GM12878 (cell line): ENCODE data around the gene NPR1. TPM values are rescaled to one million over a fixed set of nuclear protein-coding genes. Genes with fewer than 3 reads are reported as not detected.

Experiments used
- ATAC-seq: fragments of 200-7000 bp; cut with Tn5 transposase; 3 replicates; pipeline ENCODE4 v1.9.1; 2020; ENCODE audit warnings: mild to moderate bottlenecking, moderate library complexity
- BruUV-seq: library from RNA; stranded (reverse); fragments of 400-500 nt; replicated peaks from 2 replicates; lab custom pipeline; 2021; lab: Mats Ljungman, UMichigan
- CTCF ChIA-PET: fragments of 300-600 bp; sonication (Branson Sonifier 250); formaldehyde crosslinking; extraction: SDS; loops from one replicate; lab custom pipeline; 2021; ENCODE audit warnings: inconsistent platforms; lab: Yijun Ruan, JAX
- POLR2A ChIA-PET: fragments of 350-600 bp; formaldehyde crosslinking; extraction: SDS; loops from one replicate; lab custom pipeline; 2021; ENCODE audit warnings: inconsistent platforms; lab: Charles Lee
- RAD21 ChIA-PET: fragments of 300-600 bp; sonication (Branson Sonifier 250); formaldehyde crosslinking; loops from one replicate; lab custom pipeline; 2023; ENCODE audit warnings: antibody characterized with exemption; ENCODE audit not compliant: unreplicated experiment; lab: Charles Lee
- SMC1A ChIA-PET: fragments of 300-600 bp; sonication (Branson Sonifier 250); formaldehyde crosslinking; loops from one replicate; lab custom pipeline; 2023; ENCODE audit not compliant: unreplicated experiment, uncharacterized antibody; lab: Charles Lee
- DNase-seq: peaks from one replicate; pipeline ENCODE4 v3.0.0-alpha.2; 2011; ENCODE audit warnings: low read depth, low spot score
- FAIRE-seq: peaks from 3 replicates; lab custom pipeline; 2011; peaks lifted over from hg19 to GRCh38; lab: Jason Lieb, UNC
- H2AFZ ChIP-seq: 2 replicates; pipeline ENCODE4 v1.6.0; 2011; ENCODE audit warnings: low read depth, low read length, control low read depth; ENCODE audit not compliant: control insufficient read depth
- H3K27ac ChIP-seq: 2 replicates; pipeline ENCODE4 v1.5.1; 2011; ENCODE audit warnings: control low read depth; ENCODE audit not compliant: control insufficient read depth, insufficient read depth
- H3K27me3 ChIP-seq, 2 experiments: replicated peaks in 1 of 2; 2 replicates each; pipeline versions ENCODE4 v1.6.0 to v1.6.1; 2011; ENCODE audit warnings: low read length in 1 of 2; ENCODE audit not compliant: control insufficient read depth in 2 of 2, insufficient read depth in 2 of 2
- H3K36me3 ChIP-seq, 2 experiments: 2 replicates each; pipeline ENCODE4 v1.5.1; 2011; ENCODE audit warnings: low read length in 1 of 2; ENCODE audit not compliant: control insufficient read depth in 2 of 2, insufficient read depth in 2 of 2
- H3K4me1 ChIP-seq: 2 replicates; pipeline ENCODE4 v1.6.1; 2011; ENCODE audit warnings: mild to moderate bottlenecking, low read length, moderate library complexity, mixed read lengths; ENCODE audit not compliant: control insufficient read depth, insufficient read depth
- H3K4me2 ChIP-seq: 2 replicates; pipeline ENCODE4 v1.6.0; 2011; ENCODE audit warnings: control low read depth; ENCODE audit not compliant: control insufficient read depth, insufficient read depth
- H3K4me3 ChIP-seq: fragments of 200-600 bp; sonication (generic); 2 replicates; pipeline ENCODE4 v1.5.1; 2016
- H3K79me2 ChIP-seq: 2 replicates; pipeline ENCODE4 v1.6.0; 2011; ENCODE audit warnings: low read length; ENCODE audit not compliant: control insufficient read depth, insufficient read depth
- H3K9ac ChIP-seq: 2 replicates; pipeline ENCODE4 v1.8.0; 2011; ENCODE audit warnings: low read length, control low read depth, mixed read lengths; ENCODE audit not compliant: control insufficient read depth, insufficient read depth
- H3K9me3 ChIP-seq: replicated peaks from 3 replicates; pipeline ENCODE4 v1.5.1; 2011; ENCODE audit warnings: mild to moderate bottlenecking, low read length; ENCODE audit not compliant: control insufficient read depth, insufficient read depth
- H4K20me1 ChIP-seq: 2 replicates; pipeline ENCODE4 v1.6.0; 2011; ENCODE audit not compliant: control insufficient read depth, insufficient read depth
- BMI1 ChIP-seq: fragments of 450-650 bp; IDR thresholded peaks from 2 replicates; pipeline ENCODE4 v1.6.1; 2016; ENCODE audit warnings: mild to moderate bottlenecking, moderate library complexity, borderline replicate concordance
- NFXL1 ChIP-seq: fragments of 450-650 bp; IDR thresholded peaks from 2 replicates; pipeline ENCODE4 v1.6.1; 2017; ENCODE audit warnings: antibody characterized with exemption, mild to moderate bottlenecking, borderline replicate concordance
- SPI1 ChIP-seq: IDR thresholded peaks from 2 replicates; pipeline ENCODE4 v1.6.1; 2011; ENCODE audit warnings: low read depth, mild to moderate bottlenecking, low read length, moderate library complexity, borderline replicate concordance; ENCODE audit not compliant: insufficient read depth
- SREBF2 ChIP-seq: IDR thresholded peaks from 2 replicates; pipeline ENCODE4 v1.6.1; 2012; ENCODE audit warnings: mild to moderate bottlenecking, low read length
- WRNIP1 ChIP-seq: IDR thresholded peaks from 2 replicates; pipeline ENCODE4 v1.6.1; 2011; ENCODE audit warnings: low read depth, low read length, improper control_type of control experiment, borderline replicate concordance
- ZBTB4 ChIP-seq: fragments of 450-650 bp; formaldehyde crosslinking; IDR thresholded peaks from 2 replicates; pipeline ENCODE4 v1.4.0; 2022; ENCODE audit warnings: mild to moderate bottlenecking, moderate library complexity
- ZNF217 ChIP-seq: fragments of 450-650 bp; IDR thresholded peaks from 2 replicates; pipeline ENCODE4 v1.6.1; 2017; ENCODE audit warnings: antibody characterized with exemption, mild to moderate bottlenecking
- ZNF384 ChIP-seq: IDR thresholded peaks from 2 replicates; pipeline ENCODE4 v1.6.1; 2012; ENCODE audit warnings: low read depth, mild to moderate bottlenecking, low read length, improper control_type of control experiment, borderline replicate concordance
- whole genome bisulfite sequencing: methylation state at CpG from one replicate; pipeline ENCODE4 v1.1.6; 2016; ENCODE audit warnings: low lambda C conversion rate; ENCODE audit not compliant: insufficient replicate concordance, insufficient coverage; ENCODE audit errors: missing lambda C conversion rate; 5-methylcytosine and 5-hydroxymethylcytosine counted together
- in situ Hi-C: fragments of 300-500 bp; cut with MboI; formaldehyde crosslinking; loops from 9 replicates; pipeline ENCODE4 v1.14.3; 2018; ENCODE audit warnings: mixed read lengths
- intact Hi-C: fragments of 100-400 bp; cut with micrococcal nuclease; formaldehyde crosslinking; loops from one replicate; pipeline ENCODE4 v1.14.2; 2022; ENCODE audit not compliant: unreplicated experiment
- polyA plus RNA-seq, 11 experiments: library from polyadenylated mRNA; depleted of rRNA in 4 of 11; unstranded in 6 of 11; stranded (reverse) in 5 of 11; fragments of >200 nt; fragmentation: Nextera tagmentation in 4 of 11; fragmentation: Illumina TruSeq in 1 of 11; extraction: Ambion mirVana in 4 of 11; extraction: Trizol in 1 of 11; gene quantifications; 1 replicate in 1 of 11; 2 replicates in 10 of 11; pipeline versions ENCODE4 v1.2.1 to v1.2.3, GENCODE V29; 2011 to 2016; ENCODE audit warnings: inconsistent platforms in 2 of 11, missing spikeins in 2 of 11, low read depth in 1 of 11
- total RNA-seq, 4 experiments: library from RNA; depleted of rRNA in 3 of 4; stranded (reverse); fragments of >200 nt in 3 of 4; fragmentation: Illumina TruSeq in 1 of 4; extraction: Trizol in 1 of 4; gene quantifications; 2 replicates each; pipeline versions ENCODE4 v1.2.1 to v1.2.3, GENCODE V29; 2013 to 2021
- TF ChIP-seq, protein P1 (sequence below): fragments of 450-650 bp; conservative IDR thresholded peaks from 2 replicates; pipeline ENCODE4 v1.6.1; 2017; ENCODE audit warnings: mild to moderate bottlenecking, moderate library complexity

The NPR1 gene
- total and polyA plus RNA-seq, 10 of the 15 experiments (the other 5 are each of a cell fraction or from before 2014, with no cell fraction given): 0.09 to 2.1 (median 0.28) TPM; not detected in 1

DNA sequence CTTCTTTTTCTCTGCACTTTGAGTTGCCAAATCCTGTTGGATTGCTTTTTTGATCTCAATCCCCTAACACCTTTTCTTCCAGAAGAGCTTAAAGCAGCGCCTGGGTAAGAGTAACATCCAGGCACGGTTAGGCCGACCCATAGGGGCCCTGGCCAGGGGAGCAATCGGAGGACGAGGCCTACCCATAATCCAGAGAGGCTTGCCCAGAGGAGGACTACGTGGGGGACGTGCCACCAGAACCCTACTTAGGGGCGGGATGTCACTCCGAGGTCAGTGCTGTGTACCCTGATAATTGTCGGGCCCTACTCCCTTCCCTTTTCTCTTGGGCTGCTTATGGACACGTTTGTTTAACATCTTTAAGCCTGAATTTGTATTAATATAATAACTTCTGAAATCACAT, 36.3 kb upstream of the NPR1 start:
- BruUV-seq: no TSS peak
- Histone ChIP-seq H2AFZ (no peak overlapping the region), H3K4me1 (no peaks in the 10 kb centered on the region), H3K4me3 (no peak overlapping the region), H3K9ac (no peak overlapping the region), H3K9me3 (no peaks in the 10 kb centered on the region), H3K4me2 (no peak overlapping the region), H3K79me2 (peaks cover 4% of the 10 kb centered on the region)
- intact Hi-C loops: no loop called here
- RAD21 ChIA-PET: interaction anchor here (1.3 kb wide), 1 partner anchor 70 kb away, joined by 6 read pairs; no protein-coding TSS in a partner anchor
- SMC1A ChIA-PET: interaction anchor here (0.6 to 1.6 kb wide), 3 partner anchors 12 to 236 kb away, joined by 3 to 9 read pairs (median 3); no protein-coding TSS in a partner anchor
- POLR2A ChIA-PET: interaction anchor here (0.6 to 6.7 kb wide), 2 partner anchors 8 to 10 kb away, joined by 5 to 35 read pairs; partner anchors contain the start of gene CHTOP
- in situ Hi-C loops: no loop called here
- no peak for FAIRE-seq
- 88% methylated on average over 11 of the region's 11 CpGs for WGBS
- no peak for TF ChIP-seq ZNF384
- TF ChIP-seq, all 136 proteins: peak for 0
- ATAC-seq (no peak), DNase-seq (no peak)
- Histone ChIP-seq H3K27ac (no peak overlapping the region), H3K36me3 (peaks cover 13 to 62% of the 10 kb centered on the region in 2 experiments), H4K20me1 (no peaks in the 10 kb centered on the region), H3K27me3 (no peaks in the 10 kb centered on the region)
- CTCF ChIA-PET: interaction anchor here (2.2 to 3.8 kb wide), 2 partner anchors 70 to 109 kb away, joined by 9 to 20 read pairs; no protein-coding TSS in a partner anchor

- ChIA-PET POLR2A (interaction anchor here (0.7 to 6.7 kb wide), 4 partner anchors 9 to 320 kb away, joined by 3 to 35 read pairs (median 4); partner anchors contain the start of genes CHTOP and SLC39A1), CTCF (interaction anchor here (0.6 to 3.8 kb wide), 8 partner anchors 10 to 154 kb away, joined by 3 to 20 read pairs (median 6); partner anchors contain the start of gene S100A13), RAD21 (interaction anchor here (0.9 to 1.4 kb wide), 3 partner anchors 9 to 71 kb away, joined by 4 to 6 read pairs (median 4); partner anchors contain the start of gene CHTOP), SMC1A (interaction anchor here (0.7 to 2.1 kb wide), 6 partner anchors 9 to 70 kb away, joined by 3 to 13 read pairs (median 4); partner anchors contain the start of genes CHTOP and ILF2)
- H3K4me2 ChIP-seq: no peak overlapping the region
- DNase-seq: no peak
- no peak overlapping the region for H2AFZ ChIP-seq
- peaks cover 16 to 55% of the 10 kb centered on the region in 2 experiments for H3K36me3 ChIP-seq
- H3K4me1 ChIP-seq: no peaks in the 10 kb centered on the region
- no peak overlapping the region for H3K27ac ChIP-seq
- no peak overlapping the region for H3K9ac ChIP-seq
- no peaks in the 10 kb centered on the region for H3K9me3 ChIP-seq
- H3K4me3 ChIP-seq: no peak overlapping the region
- no TSS peak for BruUV-seq
- 93% methylated on average over 11 of the region's 11 CpGs for WGBS
- no peak for FAIRE-seq
- intact Hi-C loops: no loop called here
- H3K79me2 ChIP-seq: peaks cover 2% of the 10 kb centered on the region
- no peak for ATAC-seq
- no peaks in the 10 kb centered on the region for H3K27me3 ChIP-seq
- no peaks in the 10 kb centered on the region for H4K20me1 ChIP-seq
- in situ Hi-C loops: no loop called here
- TF ChIP-seq NFXL1 (no peak), SPI1 (no peak), ZBTB4 (CRISPR knock-in tag) (no peak), ZNF217 (no peak), WRNIP1 (no peak), SREBF2 (no peak), BMI1 (no peak)
- TF ChIP-seq, protein P1, sequence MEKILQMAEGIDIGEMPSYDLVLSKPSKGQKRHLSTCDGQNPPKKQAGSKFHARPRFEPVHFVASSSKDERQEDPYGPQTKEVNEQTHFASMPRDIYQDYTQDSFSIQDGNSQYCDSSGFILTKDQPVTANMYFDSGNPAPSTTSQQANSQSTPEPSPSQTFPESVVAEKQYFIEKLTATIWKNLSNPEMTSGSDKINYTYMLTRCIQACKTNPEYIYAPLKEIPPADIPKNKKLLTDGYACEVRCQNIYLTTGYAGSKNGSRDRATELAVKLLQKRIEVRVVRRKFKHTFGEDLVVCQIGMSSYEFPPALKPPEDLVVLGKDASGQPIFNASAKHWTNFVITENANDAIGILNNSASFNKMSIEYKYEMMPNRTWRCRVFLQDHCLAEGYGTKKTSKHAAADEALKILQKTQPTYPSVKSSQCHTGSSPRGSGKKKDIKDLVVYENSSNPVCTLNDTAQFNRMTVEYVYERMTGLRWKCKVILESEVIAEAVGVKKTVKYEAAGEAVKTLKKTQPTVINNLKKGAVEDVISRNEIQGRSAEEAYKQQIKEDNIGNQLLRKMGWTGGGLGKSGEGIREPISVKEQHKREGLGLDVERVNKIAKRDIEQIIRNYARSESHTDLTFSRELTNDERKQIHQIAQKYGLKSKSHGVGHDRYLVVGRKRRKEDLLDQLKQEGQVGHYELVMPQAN: no peak
Observed at GRCh38 chr1:153643100-153643499, 35.4 kb upstream of the NPR1 start.
